Kidney (tissue), 14 donors: ENCODE measurements around the gene POLG. TPM values are rescaled to one million over a fixed set of nuclear protein-coding genes. Genes with fewer than 3 reads are reported as not detected.

ENCODE experiments used
- DNase-seq, 5 donors: peaks; one replicate each; pipeline ENCODE4 v3.0.0-alpha.2; 2013 to 2020
- FAIRE-seq: peaks from 2 replicates; lab custom pipeline; 2012; peaks lifted over from hg19 to GRCh38; lab: Jason Lieb, UNC
- H3K27ac ChIP-seq, 2 donors: one replicate each; pipeline ENCODE4 v1.7.0; 2013; ENCODE audit warnings: low read depth in 2 of 2, low read length in 2 of 2, inconsistent platforms in 1 of 2
- H3K27me3 ChIP-seq: one replicate; pipeline ENCODE4 v1.7.1; 2013; ENCODE audit warnings: low read length, inconsistent platforms; ENCODE audit not compliant: control insufficient read depth, insufficient read depth
- H3K36me3 ChIP-seq, 3 donors: one replicate each; pipeline versions ENCODE4 v1.7.0 to v1.7.1; 2013; ENCODE audit warnings: low read length in 3 of 3, control low read depth in 1 of 3, inconsistent platforms in 1 of 3; ENCODE audit not compliant: insufficient read depth in 3 of 3, control insufficient read depth in 2 of 3
- H3K4me1 ChIP-seq, 3 donors: one replicate each; pipeline versions ENCODE4 v1.7.0 to v1.7.1; 2013; ENCODE audit warnings: low read length in 3 of 3, inconsistent platforms in 1 of 3, low read depth in 1 of 3; ENCODE audit not compliant: control insufficient read depth in 2 of 3, insufficient read depth in 2 of 3
- H3K4me3 ChIP-seq, 3 donors: one replicate each; pipeline versions ENCODE4 v1.7.0 to v1.8.1; 2013; ENCODE audit warnings: low read length in 3 of 3, control low read depth in 1 of 3, inconsistent platforms in 1 of 3
- H3K9ac ChIP-seq, 3 donors: one replicate each; pipeline versions ENCODE4 v1.7.0 to v1.7.1; 2013; ENCODE audit warnings: low read length in 3 of 3, control low read depth in 1 of 3, inconsistent platforms in 1 of 3
- H3K9me3 ChIP-seq, 3 donors: one replicate each; pipeline versions ENCODE4 v1.7.0 to v1.7.1; 2013; ENCODE audit warnings: low read length in 3 of 3, control low read depth in 1 of 3, inconsistent platforms in 1 of 3; ENCODE audit not compliant: control insufficient read depth in 2 of 3, insufficient read depth in 1 of 3
- intact Hi-C: fragments of 100-400 bp; cut with DNase I; formaldehyde crosslinking; loops from one replicate; pipeline ENCODE4 v1.11.1; 2022
- polyA plus RNA-seq: library from polyadenylated mRNA; stranded (reverse); fragments of 350-450 nt; fragmentation: Illumina TruSeq; extraction: RNeasy Lipid Tissue Mini Kit (QIAGEN cat#74804); gene quantifications from one replicate; pipeline ENCODE4 v1.2.3, GENCODE V29; 2014; ENCODE audit warnings: low read depth, low replicate concordance; ENCODE audit not compliant: insufficient read depth
- total RNA-seq: library from RNA; stranded (reverse); fragmentation: NEBNext Ultra II Directional; extraction: Animal tissue kit (Norgen Biotek cat#: 25700); gene quantifications from one replicate; pipeline ENCODE4 v1.2.1, GENCODE V29; 2021
- TF ChIP-seq, protein P1 (sequence below): IDR thresholded peaks from 3 replicates; pipeline ENCODE4 v1.5.1; 2012; ENCODE audit warnings: mild to moderate bottlenecking, moderate library complexity, borderline replicate concordance; ENCODE audit not compliant: insufficient read depth; ENCODE audit errors: extremely low read depth
- donor health status: control.
- donor health status: control.
- donor health status: control.
- donor health status: control.
- donor health status: control.
- donor health status: DM: yes; HTN: yes; CAD: no.
- donor health status: Normal renal cell carcinoma (clear cell type).

The POLG gene
- total and polyA plus RNA-seq, 2 donors from 2014 or later = 28.6 to 72.4 TPM

DNA sequence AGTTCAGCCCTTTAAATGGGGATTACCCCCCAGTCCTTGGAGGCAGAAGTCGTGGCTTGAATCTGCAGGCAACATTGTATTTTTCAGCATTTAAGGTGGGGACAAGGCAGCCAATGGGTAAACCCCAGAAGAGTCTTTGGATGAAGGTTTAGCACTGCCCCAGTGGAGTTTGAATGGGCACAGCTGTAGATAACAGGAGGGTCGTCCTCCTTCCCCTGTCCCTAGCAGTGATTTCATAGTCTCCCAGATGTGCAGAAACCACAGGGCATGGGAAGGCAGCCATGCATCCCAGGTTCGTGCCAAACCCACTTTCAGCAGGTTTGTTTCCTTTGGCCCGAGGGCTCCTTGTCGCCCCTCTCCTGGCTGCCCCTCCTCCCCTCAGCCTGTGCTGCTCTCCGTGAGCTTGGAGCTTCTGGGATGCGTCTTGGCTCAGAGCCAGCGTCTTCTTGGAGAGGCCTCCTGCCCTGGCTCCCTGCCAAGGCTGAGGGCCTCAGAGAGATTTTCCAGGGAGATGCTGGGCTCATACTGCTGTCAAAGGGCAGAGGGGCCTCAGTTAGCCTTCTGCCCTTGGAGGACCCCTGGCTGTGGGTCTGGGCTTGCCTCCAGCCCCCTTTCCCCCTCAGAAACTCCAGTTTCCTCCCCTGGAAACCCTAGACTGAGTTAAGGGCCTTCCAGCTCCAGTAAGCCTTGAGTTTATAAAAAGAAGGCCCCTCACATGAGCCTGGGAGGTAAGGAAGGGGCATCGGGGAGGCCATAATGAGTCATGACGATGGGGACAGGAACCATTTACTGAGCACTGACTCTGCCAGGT lies 48.9 kb upstream of the POLG start:
- DNase-seq = peak in 4 of 5 donors; percentile 83 to 94 (median 92)
- Histone ChIP-seq H3K36me3 (no peaks in the 10 kb centered on the region), H3K9me3 (no peaks in the 10 kb centered on the region), H3K27me3 (peaks cover 9% of the 10 kb centered on the region), H3K27ac (no peak overlapping the region), H3K4me1 (no peaks in the 10 kb centered on the region), H3K9ac (no peak overlapping the region), H3K4me3 (no peak overlapping the region)
- no peak for FAIRE-seq
- TF ChIP-seq, protein P1, sequence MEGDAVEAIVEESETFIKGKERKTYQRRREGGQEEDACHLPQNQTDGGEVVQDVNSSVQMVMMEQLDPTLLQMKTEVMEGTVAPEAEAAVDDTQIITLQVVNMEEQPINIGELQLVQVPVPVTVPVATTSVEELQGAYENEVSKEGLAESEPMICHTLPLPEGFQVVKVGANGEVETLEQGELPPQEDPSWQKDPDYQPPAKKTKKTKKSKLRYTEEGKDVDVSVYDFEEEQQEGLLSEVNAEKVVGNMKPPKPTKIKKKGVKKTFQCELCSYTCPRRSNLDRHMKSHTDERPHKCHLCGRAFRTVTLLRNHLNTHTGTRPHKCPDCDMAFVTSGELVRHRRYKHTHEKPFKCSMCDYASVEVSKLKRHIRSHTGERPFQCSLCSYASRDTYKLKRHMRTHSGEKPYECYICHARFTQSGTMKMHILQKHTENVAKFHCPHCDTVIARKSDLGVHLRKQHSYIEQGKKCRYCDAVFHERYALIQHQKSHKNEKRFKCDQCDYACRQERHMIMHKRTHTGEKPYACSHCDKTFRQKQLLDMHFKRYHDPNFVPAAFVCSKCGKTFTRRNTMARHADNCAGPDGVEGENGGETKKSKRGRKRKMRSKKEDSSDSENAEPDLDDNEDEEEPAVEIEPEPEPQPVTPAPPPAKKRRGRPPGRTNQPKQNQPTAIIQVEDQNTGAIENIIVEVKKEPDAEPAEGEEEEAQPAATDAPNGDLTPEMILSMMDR = no peak
- intact Hi-C loops = no loop called here

DNA sequence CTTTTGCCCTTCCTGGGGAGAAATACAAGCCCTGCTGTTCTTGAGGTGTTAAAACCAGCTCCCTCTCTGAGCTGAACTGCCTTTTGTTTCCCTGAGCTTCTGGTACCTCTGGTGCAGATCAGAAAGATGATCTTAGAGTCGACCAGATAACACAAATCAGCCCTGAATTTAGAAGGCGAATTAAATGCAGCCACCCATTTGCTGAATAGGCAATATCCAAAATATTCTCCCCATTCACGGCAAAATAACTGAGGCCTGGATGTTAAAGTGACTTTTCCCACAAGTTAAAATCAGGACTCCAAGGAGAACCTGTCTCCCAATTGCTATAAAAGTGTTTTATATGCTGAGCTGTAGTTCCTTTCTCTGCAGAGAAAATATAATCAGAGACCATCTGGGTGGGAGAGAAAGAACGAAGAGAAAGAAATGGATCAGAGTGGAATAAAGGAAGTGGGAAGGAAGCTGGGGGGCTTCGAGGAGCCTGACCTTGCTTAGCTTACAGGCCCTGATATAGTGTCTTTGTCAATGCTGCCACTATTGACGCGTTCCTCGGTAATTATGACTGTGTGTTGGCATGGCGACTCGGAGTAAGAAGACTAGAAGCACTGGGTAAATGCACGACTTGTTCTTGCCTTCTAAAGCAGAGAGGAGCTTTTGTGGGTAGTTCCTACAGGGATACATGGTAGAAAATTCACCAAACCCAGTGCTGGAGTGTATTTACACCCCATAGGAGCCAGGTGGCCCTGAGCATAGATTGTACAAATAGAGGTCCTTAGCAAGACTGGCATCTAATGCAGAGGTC lies 47.5 kb upstream of the POLG start:
- TF ChIP-seq, protein P1 = no peak
- intact Hi-C loops = no loop called here
- Histone ChIP-seq H3K9me3 (no peaks in the 10 kb centered on the region), H3K27me3 (peaks cover 16% of the 10 kb centered on the region), H3K9ac (no peak overlapping the region), H3K36me3 (no peaks in the 10 kb centered on the region), H3K4me1 (no peaks in the 10 kb centered on the region), H3K27ac (no peak overlapping the region), H3K4me3 (no peak overlapping the region)
- DNase-seq (no peak), FAIRE-seq (no peak)

DNA sequence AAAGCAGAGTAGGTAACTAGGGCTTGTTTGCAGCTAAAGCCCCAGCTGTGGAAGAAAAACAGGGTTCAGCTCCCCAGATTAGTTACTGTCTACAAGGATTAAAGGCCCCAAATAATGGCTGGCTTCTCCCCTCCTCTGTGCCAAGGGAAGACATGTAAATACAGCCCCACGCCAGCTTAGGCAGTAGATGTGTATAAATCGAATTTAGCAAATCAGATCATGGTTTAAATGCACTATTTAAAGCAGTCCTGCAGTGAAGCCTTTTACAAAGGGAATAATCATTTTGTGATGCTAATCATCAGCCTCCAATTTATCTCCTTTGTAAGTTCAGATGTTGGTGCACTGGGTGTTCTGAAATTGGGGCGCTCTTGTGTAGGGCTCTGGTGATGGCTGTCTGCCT lies 46.7 kb upstream of the POLG start:
- Histone ChIP-seq H3K27ac (no peak overlapping the region), H3K9ac (no peak overlapping the region), H3K9me3 (no peaks in the 10 kb centered on the region), H3K36me3 (no peaks in the 10 kb centered on the region), H3K4me1 (no peaks in the 10 kb centered on the region), H3K27me3 (peaks cover 23% of the 10 kb centered on the region), H3K4me3 (no peak overlapping the region)
- FAIRE-seq = no peak
- intact Hi-C loops = no loop called here
- no peak for DNase-seq
- TF ChIP-seq, protein P1 = no peak
